GM21526 (cell line): ENCODE measurements around the gene RPLP2.

Source experiments
- ATAC-seq: cut with Tn5 transposase; IDR thresholded peaks from one replicate; pipeline ENCODE4 v1.9.1; 2021; ENCODE audit warnings: moderate library complexity; ENCODE audit not compliant: unreplicated experiment, low FRiP score

RPLP2 gene

GRCh38 chr11:861105-861479 is 51.3 kb downstream of the RPLP2 start:
- no peak for ATAC-seq

GRCh38 chr11:862081-862661 is 52.4 kb downstream of the RPLP2 start:
- ATAC-seq: no peak
